Naive thymus-derived CD4-positive, alpha-beta T cell (primary cell): ENCODE measurements around the gene PXDC1. TPM values are rescaled to one million over a fixed set of nuclear protein-coding genes. Genes with fewer than 3 reads are reported as not detected.

Experiments
- ATAC-seq: fragments of 150-1000 bp; cut with Tn5 transposase; 2 replicates; pipeline ENCODE4 v1.10.0; 2021; ENCODE audit warnings: mild to moderate bottlenecking, moderate library complexity
- CTCF ChIA-PET: fragments of 350-600 bp; sonication (Branson Sonifier 250); formaldehyde crosslinking; loops from one replicate; lab custom pipeline; 2021; ENCODE audit warnings: antibody characterized with exemption; lab: Charles Lee
- POLR2A ChIA-PET: fragments of 350-600 bp; sonication (Branson Sonifier 250); formaldehyde crosslinking; loops from one replicate; lab custom pipeline; 2021; ENCODE audit warnings: antibody characterized with exemption, inconsistent platforms; lab: Charles Lee
- DNase-seq, 9 donors: peaks; one replicate each; pipeline versions ENCODE4 v3.0.0 to v3.0.0-alpha.2; 2020 to 2022; ENCODE audit warnings: mixed read lengths in 1 of 9
- H3K27ac ChIP-seq: one replicate; pipeline ENCODE4 v1.7.0; 2013; ENCODE audit warnings: mild to moderate bottlenecking, low read depth, low read length, moderate library complexity
- H3K27me3 ChIP-seq, 2 donors: one replicate each; pipeline ENCODE4 v1.7.0; 2013; ENCODE audit warnings: low read length in 2 of 2, mild to moderate bottlenecking in 2 of 2, moderate library complexity in 2 of 2; ENCODE audit not compliant: control insufficient read depth in 2 of 2, insufficient read depth in 2 of 2
- H3K36me3 ChIP-seq, 3 experiments: 1 replicate in 2 of 3; 2 replicates in 1 of 3; pipeline ENCODE4 v1.7.0; 2013; ENCODE audit warnings: low read length in 3 of 3, mild to moderate bottlenecking in 3 of 3, moderate library complexity in 1 of 3; ENCODE audit not compliant: insufficient read depth in 3 of 3, control insufficient read depth in 2 of 3
- H3K4me1 ChIP-seq, 2 donors: one replicate each; pipeline ENCODE4 v1.7.0; 2013; ENCODE audit warnings: low read length in 2 of 2, mild to moderate bottlenecking in 2 of 2, moderate library complexity in 1 of 2; ENCODE audit not compliant: control insufficient read depth in 2 of 2, insufficient read depth in 2 of 2
- H3K4me3 ChIP-seq: 2 replicates; pipeline ENCODE4 v1.7.0; 2013; ENCODE audit warnings: mild to moderate bottlenecking, low read length
- H3K9me3 ChIP-seq, 3 experiments: 1 replicate in 2 of 3; 2 replicates in 1 of 3; pipeline ENCODE4 v1.7.0; 2013; ENCODE audit warnings: low read length in 3 of 3; ENCODE audit not compliant: control insufficient read depth in 2 of 3
- H3K27ac Mint-ChIP-seq, 9 donors: one replicate each; pipeline ENCODE4 v1.8.0; 2020 to 2022; ENCODE audit warnings: mixed read lengths in 9 of 9, mild to moderate bottlenecking in 8 of 9, moderate library complexity in 5 of 9, inconsistent platforms in 2 of 9
- H3K27me3 Mint-ChIP-seq, 5 donors: one replicate each; pipeline ENCODE4 v1.8.0; 2021 to 2022; ENCODE audit warnings: mixed read lengths in 5 of 5, mild to moderate bottlenecking in 1 of 5
- H3K36me3 Mint-ChIP-seq, 5 donors: one replicate each; pipeline ENCODE4 v1.8.0; 2020 to 2022; ENCODE audit warnings: mixed read lengths in 5 of 5, mild to moderate bottlenecking in 3 of 5, inconsistent platforms in 1 of 5
- H3K4me1 Mint-ChIP-seq, 7 donors: one replicate each; pipeline ENCODE4 v1.8.0; 2020 to 2022; ENCODE audit warnings: mixed read lengths in 7 of 7, mild to moderate bottlenecking in 3 of 7, inconsistent platforms in 1 of 7
- H3K4me3 Mint-ChIP-seq, 10 donors: one replicate each; pipeline ENCODE4 v1.8.0; 2020 to 2022; ENCODE audit warnings: mild to moderate bottlenecking in 10 of 10, mixed read lengths in 10 of 10, moderate library complexity in 6 of 10, inconsistent platforms in 2 of 10
- H3K9me3 Mint-ChIP-seq, 11 donors: one replicate each; pipeline ENCODE4 v1.8.0; 2020 to 2022; ENCODE audit warnings: mixed read lengths in 11 of 11, mild to moderate bottlenecking in 4 of 11, inconsistent platforms in 1 of 11, moderate library complexity in 1 of 11
- intact Hi-C, 2 donors: fragments of 100-400 bp; cut with micrococcal nuclease; formaldehyde crosslinking; loops; one replicate each; pipeline ENCODE4 v1.15.1; 2023
- polyA plus RNA-seq, 2 donors: library from polyadenylated mRNA; unstranded; fragments of 300-500 nt; fragmentation: Illumina TruSeq; gene quantifications; one replicate each; pipeline ENCODE4 v1.2.3, GENCODE V29; 2021
- total RNA-seq, 6 experiments: library from RNA in 5 of 6; stranded (reverse) in 5 of 6; gene quantifications; 1 replicate in 5 of 6; 2 replicates in 1 of 6; pipeline ENCODE4 v1.2.3 and lab custom pipeline; 2021 to 2026

Gene PXDC1
- total and polyA plus RNA-seq, 7 experiments from 2014 or later, result 0.29 to 0.68 (median 0.39) TPM; not detected in 2

DNA sequence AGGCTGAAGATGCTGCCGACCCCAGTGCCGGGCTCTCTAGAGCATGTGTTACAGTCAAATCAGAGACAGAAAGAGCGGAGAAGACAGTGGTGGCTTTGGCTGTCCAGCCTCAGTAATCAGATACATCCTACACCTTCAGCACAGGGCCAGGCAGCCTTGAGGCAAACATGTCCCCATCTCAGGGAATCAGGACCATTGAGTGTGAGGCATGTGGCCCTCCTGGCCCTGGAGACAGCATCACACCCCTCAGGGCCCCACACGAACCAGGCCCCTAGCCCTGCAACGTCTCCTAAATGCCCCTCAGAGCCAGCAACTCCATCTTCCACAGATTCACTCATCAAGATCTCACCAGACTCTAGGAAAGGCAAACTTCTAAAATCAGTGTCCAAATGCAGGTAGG lies 24.5 kb downstream of the PXDC1 start:
- Mint-ChIP-seq H3K36me3 (no peaks in the 10 kb centered on the region), H3K27ac (no peak overlapping the region), H3K9me3 (no peaks in the 10 kb centered on the region), H3K4me3 (no peak overlapping the region), H3K27me3 (peaks cover 0 to 4% (median 0%) of the 10 kb centered on the region in 5 donors), H3K4me1 (peaks cover 0 to 4% (median 0%) of the 10 kb centered on the region in 7 donors)
- POLR2A ChIA-PET, result no interaction called here
- Histone ChIP-seq H3K27me3 (no peaks in the 10 kb centered on the region), H3K36me3 (no peaks in the 10 kb centered on the region), H3K9me3 (no peaks in the 10 kb centered on the region), H3K4me1 (no peaks in the 10 kb centered on the region), H3K4me3 (no peak overlapping the region), H3K27ac (no peak overlapping the region)
- intact Hi-C loops, result no loop called here
- DNase-seq, result no peak
- CTCF ChIA-PET, result no interaction called here
- no peak for ATAC-seq

GRCh38 chr6:3726421-3726820 lies 25.1 kb downstream of the PXDC1 start:
- ATAC-seq (no peak), DNase-seq (no peak)
- peaks cover 0 to 2% (median 0%) of the 10 kb centered on the region in 5 donors for H3K27me3 Mint-ChIP-seq
- Histone ChIP-seq H3K4me3 (no peak overlapping the region), H3K36me3 (no peaks in the 10 kb centered on the region), H3K27ac (no peak overlapping the region), H3K27me3 (no peaks in the 10 kb centered on the region), H3K9me3 (no peaks in the 10 kb centered on the region), H3K4me1 (no peaks in the 10 kb centered on the region)
- H3K9me3 Mint-ChIP-seq, result no peaks in the 10 kb centered on the region
- intact Hi-C loops, result no loop called here
- no peaks in the 10 kb centered on the region for H3K36me3 Mint-ChIP-seq
- POLR2A ChIA-PET, result no interaction called here
- CTCF ChIA-PET, result no interaction called here
- no peak overlapping the region for H3K4me3 Mint-ChIP-seq
- H3K27ac Mint-ChIP-seq, result no peak overlapping the region
- H3K4me1 Mint-ChIP-seq, result peaks cover 0 to 4% (median 0%) of the 10 kb centered on the region in 7 donors

GRCh38 chr6:3725145-3726047 lies 26.1 kb downstream of the PXDC1 start:
- Histone ChIP-seq H3K27me3 (no peaks in the 10 kb centered on the region), H3K36me3 (no peaks in the 10 kb centered on the region), H3K4me1 (no peaks in the 10 kb centered on the region), H3K4me3 (no peak overlapping the region), H3K9me3 (no peaks in the 10 kb centered on the region), H3K27ac (no peak overlapping the region)
- DNase-seq (no peak), ATAC-seq (no peak)
- Mint-ChIP-seq H3K9me3 (no peaks in the 10 kb centered on the region), H3K36me3 (no peaks in the 10 kb centered on the region), H3K4me3 (no peak overlapping the region), H3K27ac (no peak overlapping the region), H3K4me1 (peaks cover 0 to 4% (median 0%) of the 10 kb centered on the region in 7 donors), H3K27me3 (peaks cover 0 to 2% (median 0%) of the 10 kb centered on the region in 5 donors)
- CTCF ChIA-PET, result no interaction called here
- intact Hi-C loops, result no loop called here
- POLR2A ChIA-PET, result no interaction called here

DNA sequence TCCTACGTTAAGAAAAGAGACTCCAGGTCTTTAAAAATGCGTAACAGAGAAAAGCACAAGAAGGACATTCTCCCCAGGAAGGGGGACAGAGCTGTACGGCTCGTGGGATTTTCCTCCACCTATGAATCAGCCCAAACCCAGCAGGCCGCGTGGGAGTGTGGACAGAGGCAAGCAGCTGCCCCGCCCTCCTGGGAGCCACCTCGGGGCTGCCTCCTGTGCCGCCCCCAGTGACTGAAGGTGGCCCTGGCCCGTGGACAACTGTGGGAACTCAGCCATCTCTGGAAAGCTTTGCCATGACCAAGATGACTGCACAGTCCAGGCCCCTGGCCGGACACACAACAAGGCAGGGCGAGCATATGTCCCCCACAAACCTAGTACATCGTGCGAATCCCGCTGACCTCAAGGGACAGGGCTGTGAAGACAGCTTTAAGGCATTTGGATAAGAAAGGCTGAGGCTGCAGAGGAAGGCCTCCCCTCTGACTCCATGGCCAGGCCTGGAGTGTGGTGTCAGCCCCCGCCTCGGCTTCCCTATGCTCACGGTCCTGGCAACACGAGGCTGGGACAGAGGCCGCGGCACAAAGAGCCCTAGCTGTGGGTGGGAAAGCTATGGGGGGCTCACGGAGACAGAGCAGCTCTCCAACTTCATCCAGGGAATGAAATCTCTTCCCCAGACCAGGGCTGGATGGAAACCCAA lies 26.9 kb downstream of the PXDC1 start:
- no peak for ATAC-seq
- H3K27ac ChIP-seq, result no peak overlapping the region
- intact Hi-C loops, result no loop called here
- DNase-seq, result no peak
- H3K36me3 ChIP-seq, result no peaks in the 10 kb centered on the region
- Mint-ChIP-seq H3K9me3 (no peaks in the 10 kb centered on the region), H3K27ac (no peak overlapping the region), H3K27me3 (peaks cover 0 to 2% (median 0%) of the 10 kb centered on the region in 5 donors), H3K4me3 (no peak overlapping the region), H3K36me3 (no peaks in the 10 kb centered on the region), H3K4me1 (peaks cover 0 to 4% (median 0%) of the 10 kb centered on the region in 7 donors)
- no peak overlapping the region for H3K4me3 ChIP-seq
- POLR2A ChIA-PET, result no interaction called here
- no peaks in the 10 kb centered on the region for H3K4me1 ChIP-seq
- CTCF ChIA-PET, result no interaction called here
- no peaks in the 10 kb centered on the region for H3K9me3 ChIP-seq
- no peaks in the 10 kb centered on the region for H3K27me3 ChIP-seq

DNA sequence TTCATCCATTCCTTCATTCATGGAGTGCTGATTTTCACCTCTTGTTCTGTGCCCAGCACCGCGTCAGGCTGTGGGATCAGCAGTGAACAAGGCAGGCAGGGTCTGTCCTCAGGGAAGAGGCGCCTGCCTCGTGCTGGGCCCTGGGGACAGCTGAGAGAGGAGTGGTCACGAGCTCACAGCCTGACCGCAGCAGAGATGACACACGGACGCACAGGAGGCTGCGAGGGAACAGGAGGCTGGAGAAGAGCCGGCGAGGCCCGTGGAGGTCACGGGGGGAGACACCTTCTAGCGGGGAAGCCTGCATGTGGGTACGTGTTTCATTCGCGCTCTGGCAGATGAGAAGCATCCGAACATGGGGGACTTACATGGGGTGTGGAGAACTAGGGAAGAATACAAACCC lies 27.5 kb downstream of the PXDC1 start:
- Histone ChIP-seq H3K4me1 (no peaks in the 10 kb centered on the region), H3K27me3 (no peaks in the 10 kb centered on the region), H3K9me3 (no peaks in the 10 kb centered on the region), H3K4me3 (no peak overlapping the region), H3K27ac (no peak overlapping the region), H3K36me3 (no peaks in the 10 kb centered on the region)
- ChIA-PET CTCF (no interaction called here), POLR2A (no interaction called here)
- Mint-ChIP-seq H3K27ac (peak overlapping the region in 1 of 9 donors; percentile 34), H3K4me1 (peaks cover 0 to 4% (median 0%) of the 10 kb centered on the region in 7 donors), H3K4me3 (no peak overlapping the region), H3K9me3 (no peaks in the 10 kb centered on the region), H3K27me3 (peaks cover 0 to 2% (median 0%) of the 10 kb centered on the region in 5 donors), H3K36me3 (no peaks in the 10 kb centered on the region)
- DNase-seq, result no peak
- intact Hi-C loops, result no loop called here
- no peak for ATAC-seq

DNA sequence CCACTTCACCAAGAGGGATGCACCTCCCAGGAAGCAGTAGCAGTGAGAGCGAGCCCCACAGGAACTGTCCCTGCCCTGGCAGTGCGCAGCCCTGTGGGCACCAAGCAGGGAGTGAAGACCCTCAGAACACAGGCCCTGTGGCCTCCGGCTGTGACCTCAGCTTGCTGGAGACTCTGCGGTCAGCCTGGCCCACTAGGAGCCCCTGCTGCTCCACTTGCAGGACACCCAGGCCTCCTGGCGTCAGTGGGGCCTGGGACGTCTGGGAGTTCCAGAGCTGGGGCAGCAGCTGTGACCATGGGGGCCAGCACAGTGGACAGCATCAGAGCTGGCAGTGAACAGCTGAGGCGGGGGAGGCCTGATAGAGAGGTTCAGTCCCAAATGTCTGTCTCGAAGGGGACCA lies 28.3 kb downstream of the PXDC1 start:
- Mint-ChIP-seq H3K4me3 (no peak overlapping the region), H3K9me3 (no peaks in the 10 kb centered on the region), H3K27me3 (peaks cover 0 to 2% (median 0%) of the 10 kb centered on the region in 5 donors), H3K36me3 (no peaks in the 10 kb centered on the region), H3K4me1 (peaks cover 0 to 4% (median 0%) of the 10 kb centered on the region in 7 donors), H3K27ac (no peak overlapping the region)
- H3K9me3 ChIP-seq, result no peaks in the 10 kb centered on the region
- no peaks in the 10 kb centered on the region for H3K36me3 ChIP-seq
- H3K27ac ChIP-seq, result no peak overlapping the region
- no peaks in the 10 kb centered on the region for H3K4me1 ChIP-seq
- no peak for DNase-seq
- intact Hi-C loops, result no loop called here
- no peak for ATAC-seq
- no peaks in the 10 kb centered on the region for H3K27me3 ChIP-seq
- H3K4me3 ChIP-seq, result no peak overlapping the region
- POLR2A ChIA-PET, result no interaction called here
- CTCF ChIA-PET, result no interaction called here
